Left lung (tissue), 10 donors: ENCODE results near the gene CACNA1D. TPM values are rescaled to one million over a fixed set of nuclear protein-coding genes. Genes with fewer than 3 reads are reported as not detected.

Source experiments
- ATAC-seq: fragments of 200-7000 bp; cut with Tn5 transposase; one replicate; pipeline ENCODE4 v1.9.1; 2020; ENCODE audit warnings: moderate library complexity
- DNase-seq, 4 donors: peaks; one replicate each; pipeline ENCODE4 v3.0.0-alpha.2; 2013 to 2020
- H3K27ac ChIP-seq, 2 donors: fragments of 200-600 bp; sonication (generic) in 1 of 2; one replicate each; pipeline versions ENCODE4 v1.5.0 to v1.8.0; 2020 to 2021
- H3K27me3 ChIP-seq, 2 donors: fragments of 200-600 bp; sonication (generic) in 1 of 2; one replicate each; pipeline versions ENCODE4 v1.5.0 to v1.8.0; 2020 to 2021
- H3K36me3 ChIP-seq, 2 donors: fragments of 200-600 bp; sonication (generic) in 1 of 2; one replicate each; pipeline versions ENCODE4 v1.5.0 to v1.8.0; 2020 to 2021
- H3K4me1 ChIP-seq, 2 donors: fragments of 200-600 bp; one replicate each; pipeline ENCODE4 v1.8.0; 2021
- H3K4me3 ChIP-seq, 2 donors: fragments of 200-600 bp; sonication (generic) in 1 of 2; one replicate each; pipeline versions ENCODE4 v1.5.0 to v1.8.0; 2020 to 2021; ENCODE audit warnings: mild to moderate bottlenecking in 1 of 2
- H3K9me3 ChIP-seq, 2 donors: fragments of 200-600 bp; sonication (generic) in 1 of 2; one replicate each; pipeline versions ENCODE4 v1.5.0 to v1.8.0; 2020 to 2021
- intact Hi-C, 2 donors: fragments of 100-400 bp; cut with DNase I; formaldehyde crosslinking; loops; one replicate each; pipeline versions ENCODE4 v1.11.2 to v1.14.2; 2022
- polyA plus RNA-seq, 6 donors: library from polyadenylated mRNA; unstranded; fragments of 120-200 nt; gene quantifications; one replicate each; pipeline ENCODE4 v1.2.1, GENCODE V29; 2013; ENCODE audit not compliant: insufficient read length in 6 of 6
- total RNA-seq, 2 donors: library from RNA; stranded (reverse); fragmentation: NEBNext Ultra II Directional; extraction: Animal tissue kit (Norgen Biotek cat#: 25700); gene quantifications; one replicate each; pipeline ENCODE4 v1.2.1, GENCODE V29; 2021
- TF ChIP-seq, protein P1 (sequence below), 2 donors: fragments of 200-600 bp; sonication (generic) in 1 of 2; IDR thresholded peaks; one replicate each; pipeline versions ENCODE4 v1.5.0 to v1.8.0; 2021; ENCODE audit warnings: antibody characterized with exemption in 2 of 2
- donor health status: DM: no; HTN: yes; CAD: no.
- donor health status: DM: no; HTN: no; CAD: no.

The CACNA1D gene
- total and polyA plus RNA-seq, 8 donors, result 32.6 to 78.2 (median 56.2) TPM

DNA sequence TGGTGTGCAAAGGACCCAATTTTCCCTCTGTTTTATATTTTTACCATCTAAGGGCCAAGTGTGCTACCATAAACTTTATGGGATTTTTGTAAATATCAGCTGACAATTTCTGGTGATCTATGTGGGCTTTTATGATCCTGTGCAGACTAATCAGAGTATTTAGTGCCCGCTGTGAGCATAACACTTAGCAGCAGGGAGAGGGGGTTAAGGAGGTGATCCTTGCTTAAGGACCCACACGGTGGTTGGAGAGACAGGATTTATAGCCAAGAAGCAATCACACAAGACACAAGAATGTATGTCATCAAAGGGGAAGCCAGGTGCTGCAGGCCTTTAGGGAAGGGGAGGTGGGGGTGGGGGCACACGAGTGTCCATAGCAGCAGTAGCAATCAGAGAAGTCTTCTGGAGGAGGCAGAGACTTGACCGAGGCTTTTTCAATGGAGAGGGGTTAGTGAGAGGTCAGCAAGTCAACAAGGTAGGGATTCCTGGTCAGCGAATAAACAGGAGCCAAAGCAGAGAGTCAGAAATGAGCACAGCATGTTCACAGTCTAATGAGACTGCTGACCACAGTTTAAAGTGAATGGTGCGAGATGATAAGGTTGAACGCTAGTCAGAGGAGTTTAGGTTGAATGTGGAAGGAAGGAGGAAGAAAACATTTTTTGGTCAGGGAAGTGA, 4.5 kb upstream of the CACNA1D start:
- intact Hi-C loops, result no loop called here
- no peak for DNase-seq
- Histone ChIP-seq H3K4me3 (no peak overlapping the region), H3K27me3 (peaks cover 5 to 53% of the 10 kb centered on the region in 2 donors), H3K9me3 (no peaks in the 10 kb centered on the region), H3K4me1 (peaks cover 0 to 7% of the 10 kb centered on the region in 2 donors), H3K36me3 (no peaks in the 10 kb centered on the region), H3K27ac (no peak overlapping the region)
- TF ChIP-seq, protein P1, sequence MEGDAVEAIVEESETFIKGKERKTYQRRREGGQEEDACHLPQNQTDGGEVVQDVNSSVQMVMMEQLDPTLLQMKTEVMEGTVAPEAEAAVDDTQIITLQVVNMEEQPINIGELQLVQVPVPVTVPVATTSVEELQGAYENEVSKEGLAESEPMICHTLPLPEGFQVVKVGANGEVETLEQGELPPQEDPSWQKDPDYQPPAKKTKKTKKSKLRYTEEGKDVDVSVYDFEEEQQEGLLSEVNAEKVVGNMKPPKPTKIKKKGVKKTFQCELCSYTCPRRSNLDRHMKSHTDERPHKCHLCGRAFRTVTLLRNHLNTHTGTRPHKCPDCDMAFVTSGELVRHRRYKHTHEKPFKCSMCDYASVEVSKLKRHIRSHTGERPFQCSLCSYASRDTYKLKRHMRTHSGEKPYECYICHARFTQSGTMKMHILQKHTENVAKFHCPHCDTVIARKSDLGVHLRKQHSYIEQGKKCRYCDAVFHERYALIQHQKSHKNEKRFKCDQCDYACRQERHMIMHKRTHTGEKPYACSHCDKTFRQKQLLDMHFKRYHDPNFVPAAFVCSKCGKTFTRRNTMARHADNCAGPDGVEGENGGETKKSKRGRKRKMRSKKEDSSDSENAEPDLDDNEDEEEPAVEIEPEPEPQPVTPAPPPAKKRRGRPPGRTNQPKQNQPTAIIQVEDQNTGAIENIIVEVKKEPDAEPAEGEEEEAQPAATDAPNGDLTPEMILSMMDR (IDR thresholded peaks at IDR 0.05), result no peak
- peak; percentile 3 for ATAC-seq

DNA sequence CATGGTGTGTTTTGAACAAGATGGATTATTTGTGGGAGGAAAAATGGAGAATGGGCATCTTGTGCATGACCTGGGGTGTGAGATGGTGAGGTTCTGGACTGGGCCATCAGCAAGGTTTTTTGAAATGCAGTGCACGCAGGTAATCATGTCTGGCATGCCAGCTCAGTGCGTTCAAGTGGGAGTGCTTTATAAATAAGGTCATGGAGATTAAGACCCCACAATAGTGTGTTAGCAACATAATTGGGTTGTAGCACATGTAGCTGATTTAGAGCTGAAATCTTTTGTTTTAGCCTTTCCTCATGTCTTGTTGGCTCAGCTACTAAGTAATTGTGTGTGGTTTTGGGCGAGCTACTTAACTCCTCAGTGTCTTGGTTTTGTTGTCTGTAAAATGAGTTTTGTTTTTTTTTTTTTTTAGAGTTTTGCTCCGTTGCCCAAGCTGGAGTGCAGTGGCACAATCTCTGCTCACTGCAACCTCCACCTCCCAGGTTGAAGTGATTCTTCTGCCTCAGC, 3.9 kb upstream of the CACNA1D start:
- DNase-seq, result peak in 1 of 4 donors; percentile 64
- H3K4me1 ChIP-seq, result peaks cover 0 to 12% of the 10 kb centered on the region in 2 donors
- ATAC-seq, result no peak
- no peak overlapping the region for H3K27ac ChIP-seq
- H3K9me3 ChIP-seq, result no peaks in the 10 kb centered on the region
- intact Hi-C loops, result no loop called here
- peaks cover 5 to 59% of the 10 kb centered on the region in 2 donors for H3K27me3 ChIP-seq
- TF ChIP-seq, protein P1 (IDR thresholded peaks at IDR 0.05), result no peak
- no peaks in the 10 kb centered on the region for H3K36me3 ChIP-seq
- H3K4me3 ChIP-seq, result no peak overlapping the region

DNA sequence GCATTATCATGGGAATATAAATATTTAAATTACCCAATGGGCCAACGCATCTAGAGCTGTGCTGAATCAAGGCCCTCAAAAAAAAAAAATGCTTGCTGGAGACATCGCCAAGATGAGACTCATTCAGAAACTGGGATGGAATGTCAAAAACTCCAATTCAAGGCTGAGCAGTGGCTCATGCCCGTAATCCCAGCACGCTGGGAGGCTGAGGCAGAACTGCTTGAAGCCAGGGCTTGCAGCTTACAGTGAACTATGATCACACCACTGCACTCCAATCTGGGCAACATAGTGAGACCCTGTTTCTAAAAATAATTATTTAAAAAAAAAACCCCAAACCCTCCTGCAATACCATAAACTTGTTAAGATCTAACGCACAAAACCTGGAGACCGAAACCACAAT, 3.1 kb upstream of the CACNA1D start:
- peaks cover 0 to 17% of the 10 kb centered on the region in 2 donors for H3K4me1 ChIP-seq
- H3K4me3 ChIP-seq, result no peak overlapping the region
- ATAC-seq (no peak), DNase-seq (no peak)
- TF ChIP-seq, protein P1 (IDR thresholded peaks at IDR 0.05), result no peak
- H3K36me3 ChIP-seq, result no peaks in the 10 kb centered on the region
- intact Hi-C loops, result no loop called here
- no peak overlapping the region for H3K27ac ChIP-seq
- H3K27me3 ChIP-seq, result peaks cover 5 to 66% of the 10 kb centered on the region in 2 donors
- H3K9me3 ChIP-seq, result no peaks in the 10 kb centered on the region

- Histone ChIP-seq H3K9me3 (no peaks in the 10 kb centered on the region), H3K27me3 (peaks cover 5 to 89% of the 10 kb centered on the region in 2 donors), H3K4me1 (peaks cover 3 to 17% of the 10 kb centered on the region in 2 donors), H3K36me3 (no peaks in the 10 kb centered on the region), H3K27ac (peak overlapping the region; percentile 23 to 65), H3K4me3 (peak overlapping the region; percentile 44 to 46)
- TF ChIP-seq, protein P1 (IDR thresholded peaks at IDR 0.05), result no peak
- intact Hi-C loops, result no loop called here
- ATAC-seq, result peak; percentile 18
- no peak for DNase-seq
These were observed 832 bp upstream of the CACNA1D start for GRCh38 chr3:53493595-53493962.

- H3K27me3 ChIP-seq, result peaks cover 5 to 87% of the 10 kb centered on the region in 2 donors
- intact Hi-C loops, result no loop called here
These were observed 722 bp downstream of the CACNA1D start for GRCh38 chr3:53495146-53495519.

More at GRCh38 chr3:53495146-53495519, 722 bp downstream of the CACNA1D start:
- TF ChIP-seq, protein P1 (IDR thresholded peaks at IDR 0.05), result no peak
- Histone ChIP-seq H3K27ac (no peak overlapping the region), H3K9me3 (no peaks in the 10 kb centered on the region), H3K4me1 (peaks cover 3 to 17% of the 10 kb centered on the region in 2 donors), H3K4me3 (peak overlapping the region; percentile 36 to 42), H3K36me3 (no peaks in the 10 kb centered on the region)
- ATAC-seq, result peak; percentile 2
- DNase-seq, result no peak
